PC-9 (cell line): ENCODE measurements around the gene RENBP. TPM values are rescaled to one million over a fixed set of nuclear protein-coding genes. Genes with fewer than 3 reads are reported as not detected.

Experiments used
- BruUV-seq: library from RNA; stranded (reverse); fragments of 400-500 nt; replicated peaks from 2 replicates; lab custom pipeline; 2021; lab: Mats Ljungman, UMichigan
- CTCF ChIA-PET: fragments of 300-600 bp; sonication (Branson Sonifier 250); formaldehyde crosslinking; loops from one replicate; lab custom pipeline; 2022; ENCODE audit warnings: antibody characterized with exemption; lab: Charles Lee
- POLR2A ChIA-PET: fragments of 300-600 bp; sonication (Branson Sonifier 250); formaldehyde crosslinking; loops from one replicate; lab custom pipeline; 2022; ENCODE audit warnings: antibody characterized with exemption; ENCODE audit not compliant: unreplicated experiment; lab: Charles Lee
- DNase-seq, 2 experiments: peaks; one replicate each; pipeline versions ENCODE4 v3.0.0 to v3.0.0-alpha.2; 2015 to 2022; ENCODE audit warnings: mixed read lengths in 1 of 2
- H2AFZ ChIP-seq: fragments of 200-600 bp; sonication (generic); 2 replicates; pipeline ENCODE4 v1.8.1; 2017; ENCODE audit warnings: antibody characterized with exemption
- H3F3A ChIP-seq: fragments of 200-600 bp; sonication (generic); 2 replicates; pipeline ENCODE4 v1.8.1; 2017; ENCODE audit warnings: antibody characterized with exemption, mild to moderate bottlenecking, low read depth; ENCODE audit not compliant: insufficient read depth
- H3K27ac ChIP-seq: fragments of 200-600 bp; sonication (generic); 2 replicates; pipeline ENCODE4 v1.6.1; 2016; ENCODE audit warnings: mixed run types
- H3K27me3 ChIP-seq: fragments of 200-600 bp; sonication (generic); 2 replicates; pipeline ENCODE4 v1.6.1; 2016; ENCODE audit warnings: low read depth, mixed run types; ENCODE audit not compliant: insufficient read depth
- H3K36me3 ChIP-seq: fragments of 200-600 bp; sonication (generic); 2 replicates; pipeline ENCODE4 v1.6.1; 2016; ENCODE audit warnings: low read depth, mixed run types
- H3K4me1 ChIP-seq: fragments of 200-600 bp; sonication (generic); replicated peaks from 2 replicates; pipeline ENCODE4 v1.6.1; 2016; ENCODE audit warnings: mixed run types; ENCODE audit not compliant: insufficient read depth
- H3K4me2 ChIP-seq: fragments of 200-600 bp; sonication (generic); 2 replicates; pipeline ENCODE4 v1.6.1; 2017; ENCODE audit warnings: mixed run types
- H3K4me3 ChIP-seq: fragments of 200-600 bp; sonication (generic); 2 replicates; pipeline ENCODE4 v1.6.1; 2016; ENCODE audit warnings: mixed run types
- H3K79me2 ChIP-seq: fragments of 200-600 bp; sonication (generic); 2 replicates; pipeline ENCODE4 v1.6.1; 2017; ENCODE audit warnings: low read depth, mixed run types
- H3K9me2 ChIP-seq: fragments of 200-600 bp; sonication (generic); 2 replicates; pipeline ENCODE4 v1.8.1; 2017; ENCODE audit warnings: mild to moderate bottlenecking; ENCODE audit not compliant: insufficient read depth
- H3K9me3 ChIP-seq: fragments of 200-600 bp; sonication (generic); 2 replicates; pipeline ENCODE4 v1.8.1; 2016; ENCODE audit warnings: low read depth; ENCODE audit not compliant: insufficient read depth
- H4K20me1 ChIP-seq: fragments of 200-600 bp; sonication (generic); 2 replicates; pipeline ENCODE4 v1.8.1; 2017; ENCODE audit not compliant: insufficient read depth
- CTCF ChIP-seq: fragments of 200-600 bp; sonication (generic); conservative IDR thresholded peaks from 2 replicates; pipeline ENCODE4 v1.6.1; 2017; ENCODE audit warnings: mixed run types, antibody characterized with exemption, mild to moderate bottlenecking, moderate library complexity
- EZH2 ChIP-seq: fragments of 200-600 bp; sonication (generic); IDR thresholded peaks from 2 replicates; pipeline ENCODE4 v1.8.0; 2017; ENCODE audit warnings: antibody characterized with exemption, low read depth
- intact Hi-C: fragments of 100-400 bp; cut with micrococcal nuclease; formaldehyde crosslinking; loops from one replicate; pipeline ENCODE4 v1.10.0; 2022; ENCODE audit not compliant: unreplicated experiment
- total RNA-seq: library from RNA; stranded (reverse); gene quantifications from 2 replicates; pipeline ENCODE4 v1.2.3, GENCODE V29; 2021

The RENBP gene
- total RNA-seq, 1 experiment from 2014 or later, result 6.8 TPM

- Histone ChIP-seq H3K36me3 (no peaks in the 10 kb centered on the region), H3K4me1 (peaks cover 13% of the 10 kb centered on the region), H3K27me3 (no peaks in the 10 kb centered on the region), H4K20me1 (peaks cover 23% of the 10 kb centered on the region), H3F3A (peaks cover 9% of the 10 kb centered on the region; the same call in 1 of the 2 replicates), H3K79me2 (peaks cover 47% of the 10 kb centered on the region), H3K4me2 (peak within 1 kb of the TSS; percentile 79), H2AFZ (peak within 1 kb of the TSS; percentile 55), H3K27ac (peak within 1 kb of the TSS; percentile 99), H3K9me2 (no peaks in the 10 kb centered on the region), H3K4me3 (peak within 1 kb of the TSS; percentile 92), H3K9me3 (no peaks in the 10 kb centered on the region)
- intact Hi-C loops, result no loop called here
- no TSS peak for BruUV-seq
- CTCF ChIA-PET, result no interaction called here
- POLR2A ChIA-PET, result interaction anchor here (0.7 kb wide), 2 partner anchors 68 to 623 kb away, joined by 3 to 4 read pairs; partner anchors contain the start of gene AVPR2
- TF ChIP-seq EZH2, result no peak
- no peak for TF ChIP-seq CTCF
- peak; percentile 70 to 93 for DNase-seq
Measured at GRCh38 chrX:153972368-153973126, 28.1 kb upstream of the RENBP start, which contains the start of gene TMEM187. Gene TMEM187 (plus strand): TSS chrX:153972754. CDS start chrX:153982063, 9,309 bp downstream.

- no peaks in the 10 kb centered on the region for H3K27me3 ChIP-seq
- no peaks in the 10 kb centered on the region for H3K9me2 ChIP-seq
- peaks cover 9% of the 10 kb centered on the region; the same call in 1 of the 2 replicates for H3F3A ChIP-seq
- BruUV-seq, result no TSS peak
- intact Hi-C loops, result loop anchor here (1.0 to 2.0 kb wide), 4 partner anchors 31 to 576 kb away; partner anchors contain the start of genes EMD, IKBKG and MECP2
- H3K9me3 ChIP-seq, result no peaks in the 10 kb centered on the region
- H3K4me1 ChIP-seq, result peaks cover 13% of the 10 kb centered on the region
- peak within 1 kb of the TSS; percentile 99 for H3K27ac ChIP-seq
- DNase-seq, result peak; percentile 75 to 90
- no peak for TF ChIP-seq EZH2
- TF ChIP-seq CTCF, result no peak
- H3K4me3 ChIP-seq, result peak within 1 kb of the TSS; percentile 92
- H3K4me2 ChIP-seq, result peak within 1 kb of the TSS; percentile 89
- peaks cover 31% of the 10 kb centered on the region for H4K20me1 ChIP-seq
- H2AFZ ChIP-seq, result peak within 1 kb of the TSS; percentile 55
- POLR2A ChIA-PET, result interaction anchor here (0.5 to 1.0 kb wide), 4 partner anchors 27 to 519 kb away, joined by 4 to 22 read pairs (median 8); partner anchors contain the start of genes AVPR2 and SLC10A3
- CTCF ChIA-PET, result no interaction called here
- peaks cover 55% of the 10 kb centered on the region for H3K79me2 ChIP-seq
- no peaks in the 10 kb centered on the region for H3K36me3 ChIP-seq
Measured at GRCh38 chrX:153971450-153972367, 27.3 kb upstream of the RENBP start, which contains the start of gene HCFC1. Gene HCFC1 (minus strand): TSS chrX:153971818. CDS start chrX:153970840, 978 bp downstream.

GRCh38 chrX:153971124-153971449, 26.6 kb upstream of the RENBP start:
- no peaks in the 10 kb centered on the region for H3K9me2 ChIP-seq
- POLR2A ChIA-PET, result interaction anchor here (0.5 to 1.0 kb wide), 4 partner anchors 26 to 576 kb away, joined by 6 to 22 read pairs (median 8); partner anchors contain the start of genes IKBKG and SLC10A3

More at GRCh38 chrX:153971124-153971449, 26.6 kb upstream of the RENBP start:
- Histone ChIP-seq H3K4me3 (peak overlapping the region; percentile 92), H3K27me3 (no peaks in the 10 kb centered on the region), H2AFZ (peak overlapping the region; percentile 49; the same call in 1 of the 2 replicates), H3K79me2 (peaks cover 61% of the 10 kb centered on the region), H3K4me2 (peak overlapping the region; percentile 89), H3K36me3 (no peaks in the 10 kb centered on the region), H3K4me1 (peaks cover 13% of the 10 kb centered on the region), H3K27ac (peak overlapping the region; percentile 99), H4K20me1 (peaks cover 38% of the 10 kb centered on the region), H3F3A (peaks cover 9% of the 10 kb centered on the region; the same call in 1 of the 2 replicates), H3K9me3 (no peaks in the 10 kb centered on the region)
- intact Hi-C loops, result loop anchor here (1.0 to 2.0 kb wide), 4 partner anchors 32 to 576 kb away; partner anchors contain the start of genes EMD, IKBKG and MECP2
- CTCF ChIA-PET, result no interaction called here
- DNase-seq, result peak; percentile 65 to 94
- BruUV-seq, result no TSS peak
- TF ChIP-seq CTCF, result no peak
- TF ChIP-seq EZH2, result no peak
